Activated CD4-positive, CD25-positive, alpha-beta regulatory T cell treated with anti-CD3 and anti-CD28 coated beads, Interleukin-2, amount 50 U/mL, for 16 hours (primary cell): Measurements from ENCODE around the gene FHAD1.

ENCODE experiments used
- DNase-seq: peaks from one replicate; pipeline ENCODE4 v3.0.0-alpha.2; 2020; ENCODE audit warnings: low read depth, low spot score

The FHAD1 gene

GRCh38 chr1:15397236-15397635 lies 150.2 kb downstream of the FHAD1 start:
- DNase-seq, result no peak

- DNase-seq, result no peak
These were observed 152.7 kb downstream of the FHAD1 start for GRCh38 chr1:15399710-15400109.

GRCh38 chr1:15400627-15401026 lies 153.6 kb downstream of the FHAD1 start:
- no peak for DNase-seq

- DNase-seq, result no peak
These were observed 154.5 kb downstream of the FHAD1 start for GRCh38 chr1:15401391-15402055.

- no peak for DNase-seq
These were observed 155.9 kb downstream of the FHAD1 start for GRCh38 chr1:15402809-15403450.

GRCh38 chr1:15403962-15404580 lies 157.0 kb downstream of the FHAD1 start:
- no peak for DNase-seq

- no peak for DNase-seq
These were observed 158.3 kb downstream of the FHAD1 start for GRCh38 chr1:15405106-15405850.

- no peak for DNase-seq
These were observed 159.9 kb downstream of the FHAD1 start for GRCh38 chr1:15406614-15407559.

GRCh38 chr1:15407580-15407979 lies 160.6 kb downstream of the FHAD1 start:
- no peak for DNase-seq

- DNase-seq, result no peak
These were observed 161.9 kb downstream of the FHAD1 start for GRCh38 chr1:15408890-15409387.

GRCh38 chr1:15409388-15410222 lies 162.6 kb downstream of the FHAD1 start, which contains the start of gene EFHD2:
Gene EFHD2 (plus strand): TSS chr1:15409888. CDS start chr1:15409972, 84 bp downstream.
- DNase-seq, result peak; percentile 63

GRCh38 chr1:15410223-15410883 lies 163.3 kb downstream of the FHAD1 start:
- no peak for DNase-seq

- DNase-seq, result no peak
These were observed 163.8 kb downstream of the FHAD1 start for GRCh38 chr1:15410884-15411245.

- no peak for DNase-seq
These were observed 164.6 kb downstream of the FHAD1 start for GRCh38 chr1:15411593-15412137.

- no peak for DNase-seq
These were observed 165.3 kb downstream of the FHAD1 start for GRCh38 chr1:15412175-15412800.

GRCh38 chr1:15412843-15413242 lies 165.8 kb downstream of the FHAD1 start:
- DNase-seq, result no peak

- no peak for DNase-seq
These were observed 166.8 kb downstream of the FHAD1 start for GRCh38 chr1:15413563-15414444.
